Activated naive CD4-positive, alpha-beta T cell treated with anti-CD3 and anti-CD28 coated beads, Interleukin-2, amount 10 ng/mL, durations not matched to agents 7 days and 5 days (primary cell): ENCODE results near the gene ADK.
"Not testable (repeated sequence)": the region's sequence is repeated elsewhere in the genome, so short reads cannot be mapped to it uniquely, and the experiment has no call there.

Experiments used
- CTCF ChIA-PET: fragments of 350-600 bp; sonication (Branson Sonifier 250); formaldehyde crosslinking; loops from one replicate; lab custom pipeline; 2021; ENCODE audit warnings: antibody characterized with exemption; lab: Charles Lee
- DNase-seq: peaks from one replicate; pipeline ENCODE4 v3.0.0-alpha.2; 2020
- H3K27ac Mint-ChIP-seq: one replicate; pipeline ENCODE4 v1.8.0; 2021; ENCODE audit warnings: mild to moderate bottlenecking, moderate library complexity, mixed read lengths
- H3K27me3 Mint-ChIP-seq: one replicate; pipeline ENCODE4 v1.8.0; 2021; ENCODE audit warnings: mild to moderate bottlenecking, mixed read lengths
- H3K36me3 Mint-ChIP-seq: one replicate; pipeline ENCODE4 v1.8.0; 2021; ENCODE audit warnings: mixed read lengths
- H3K4me1 Mint-ChIP-seq: one replicate; pipeline ENCODE4 v1.8.0; 2021; ENCODE audit warnings: mixed read lengths
- H3K4me3 Mint-ChIP-seq: one replicate; pipeline ENCODE4 v1.8.0; 2021; ENCODE audit warnings: mild to moderate bottlenecking, moderate library complexity, mixed read lengths
- H3K9me3 Mint-ChIP-seq: one replicate; pipeline ENCODE4 v1.8.0; 2021; ENCODE audit warnings: mixed read lengths

Gene ADK

GRCh38 chr10:74213019-74213418, 62.0 kb downstream of the ADK start:
- no peak overlapping the region for H3K27ac Mint-ChIP-seq
- peaks cover 3% of the 10 kb centered on the region for H3K4me1 Mint-ChIP-seq
- no peak overlapping the region for H3K4me3 Mint-ChIP-seq
- H3K36me3 Mint-ChIP-seq = peaks cover 10% of the 10 kb centered on the region
- CTCF ChIA-PET = interaction anchor here (0.9 to 2.1 kb wide), 18 partner anchors 10 to 327 kb away, joined by 3 to 11 read pairs (median 3); partner anchors contain the start of genes ADK and AP3M1
- no peak for DNase-seq
- no peaks in the 10 kb centered on the region for H3K27me3 Mint-ChIP-seq
- peaks cover 2% of the 10 kb centered on the region for H3K9me3 Mint-ChIP-seq

GRCh38 chr10:74213571-74214162, 62.6 kb downstream of the ADK start:
- CTCF ChIA-PET = interaction anchor here (0.5 to 2.1 kb wide), 18 partner anchors 10 to 327 kb away, joined by 3 to 11 read pairs (median 3); partner anchors contain the start of genes ADK and AP3M1
- no peak overlapping the region for H3K27ac Mint-ChIP-seq
- H3K4me3 Mint-ChIP-seq = no peak overlapping the region
- no peaks in the 10 kb centered on the region for H3K27me3 Mint-ChIP-seq
- DNase-seq = peak; percentile 65
- H3K36me3 Mint-ChIP-seq = peaks cover 12% of the 10 kb centered on the region
- H3K9me3 Mint-ChIP-seq = peaks cover 3% of the 10 kb centered on the region
- peaks cover 3% of the 10 kb centered on the region for H3K4me1 Mint-ChIP-seq

GRCh38 chr10:74217110-74217509, 66.1 kb downstream of the ADK start:
- H3K4me3 Mint-ChIP-seq, H3K36me3 Mint-ChIP-seq, H3K27me3 Mint-ChIP-seq, H3K27ac Mint-ChIP-seq, H3K4me1 Mint-ChIP-seq, H3K9me3 Mint-ChIP-seq, DNase-seq, CTCF ChIA-PET: not testable (repeated sequence)

GRCh38 chr10:74222467-74222866, 71.4 kb downstream of the ADK start:
- H3K4me3 Mint-ChIP-seq, DNase-seq, H3K27ac Mint-ChIP-seq, H3K9me3 Mint-ChIP-seq, H3K27me3 Mint-ChIP-seq, H3K36me3 Mint-ChIP-seq, CTCF ChIA-PET: not testable (repeated sequence)
- peaks cover 19% of the 10 kb centered on the region for H3K4me1 Mint-ChIP-seq

- Mint-ChIP-seq H3K4me1 (peaks cover 29% of the 10 kb centered on the region), H3K9me3 (peaks cover 1% of the 10 kb centered on the region), H3K27me3 (no peaks in the 10 kb centered on the region), H3K4me3 (no peak overlapping the region), H3K27ac (peak overlapping the region; percentile 42), H3K36me3 (peaks cover 4% of the 10 kb centered on the region)
- CTCF ChIA-PET = interaction anchor here (1.0 to 1.7 kb wide), 3 partner anchors 9 to 12 kb away, joined by 3 to 4 read pairs (median 3); no protein-coding TSS in a partner anchor
- no peak for DNase-seq
Observed at GRCh38 chr10:74223755-74224529, 72.9 kb downstream of the ADK start.

- Mint-ChIP-seq H3K27ac (peak overlapping the region; percentile 96), H3K36me3 (peaks cover 4% of the 10 kb centered on the region), H3K4me3 (peak overlapping the region; percentile 47), H3K27me3 (no peaks in the 10 kb centered on the region), H3K4me1 (peaks cover 33% of the 10 kb centered on the region), H3K9me3 (no peaks in the 10 kb centered on the region)
- DNase-seq = no peak
- CTCF ChIA-PET = interaction anchor here (0.7 to 1.2 kb wide), 3 partner anchors 13 to 15 kb away, joined by 3 to 4 read pairs (median 3); no protein-coding TSS in a partner anchor
Observed at GRCh38 chr10:74227697-74228424, 76.8 kb downstream of the ADK start.

GRCh38 chr10:74231375-74231774, 80.4 kb downstream of the ADK start:
- CTCF ChIA-PET = interaction anchor here (1.2 kb wide), 1 partner anchor 41 kb away, joined by 3 read pairs; no protein-coding TSS in a partner anchor
- peaks cover 2% of the 10 kb centered on the region for H3K36me3 Mint-ChIP-seq
- no peak overlapping the region for H3K4me3 Mint-ChIP-seq
- peaks cover 24% of the 10 kb centered on the region for H3K4me1 Mint-ChIP-seq
- H3K9me3 Mint-ChIP-seq = no peaks in the 10 kb centered on the region
- DNase-seq = no peak
- no peaks in the 10 kb centered on the region for H3K27me3 Mint-ChIP-seq
- H3K27ac Mint-ChIP-seq = no peak overlapping the region

GRCh38 chr10:74233281-74233680, 82.3 kb downstream of the ADK start:
- Mint-ChIP-seq H3K27me3 (no peaks in the 10 kb centered on the region), H3K4me3 (no peak overlapping the region), H3K27ac (peak overlapping the region; percentile 39), H3K36me3 (no peaks in the 10 kb centered on the region), H3K4me1 (peaks cover 11% of the 10 kb centered on the region), H3K9me3 (no peaks in the 10 kb centered on the region)
- DNase-seq = no peak
- CTCF ChIA-PET = no interaction called here

- Mint-ChIP-seq H3K36me3 (no peaks in the 10 kb centered on the region), H3K27ac (no peak overlapping the region), H3K9me3 (no peaks in the 10 kb centered on the region), H3K4me1 (peaks cover 7% of the 10 kb centered on the region), H3K4me3 (no peak overlapping the region), H3K27me3 (no peaks in the 10 kb centered on the region)
- CTCF ChIA-PET = interaction anchor here (0.6 to 2.3 kb wide), 10 partner anchors 10 to 348 kb away, joined by 3 to 13 read pairs (median 3); partner anchors contain the start of gene ADK
- no peak for DNase-seq
Observed at GRCh38 chr10:74234569-74234968, 83.5 kb downstream of the ADK start.

GRCh38 chr10:74238031-74238431, 87.0 kb downstream of the ADK start:
- H3K9me3 Mint-ChIP-seq = no peaks in the 10 kb centered on the region
- CTCF ChIA-PET = no interaction called here
- H3K27me3 Mint-ChIP-seq = no peaks in the 10 kb centered on the region
- DNase-seq = no peak
- no peak overlapping the region for H3K4me3 Mint-ChIP-seq
- H3K27ac Mint-ChIP-seq = no peak overlapping the region
- peaks cover 4% of the 10 kb centered on the region for H3K36me3 Mint-ChIP-seq
- H3K4me1 Mint-ChIP-seq = peaks cover 5% of the 10 kb centered on the region

- H3K9me3 Mint-ChIP-seq = no peaks in the 10 kb centered on the region
- no peak for DNase-seq
- H3K27me3 Mint-ChIP-seq = no peaks in the 10 kb centered on the region
- CTCF ChIA-PET = no interaction called here
- peaks cover 4% of the 10 kb centered on the region for H3K36me3 Mint-ChIP-seq
- H3K27ac Mint-ChIP-seq = no peak overlapping the region
- peaks cover 3% of the 10 kb centered on the region for H3K4me1 Mint-ChIP-seq
- H3K4me3 Mint-ChIP-seq = no peak overlapping the region
Observed at GRCh38 chr10:74238516-74238915, 87.5 kb downstream of the ADK start.

- no peaks in the 10 kb centered on the region for H3K27me3 Mint-ChIP-seq
- H3K36me3 Mint-ChIP-seq = peaks cover 4% of the 10 kb centered on the region
- no peak overlapping the region for H3K27ac Mint-ChIP-seq
- no peaks in the 10 kb centered on the region for H3K4me1 Mint-ChIP-seq
- H3K9me3 Mint-ChIP-seq = no peaks in the 10 kb centered on the region
- no peak for DNase-seq
- H3K4me3 Mint-ChIP-seq = no peak overlapping the region
- CTCF ChIA-PET = interaction anchor here (0.7 to 4.7 kb wide), 7 partner anchors 12 to 993 kb away, joined by 3 to 31 read pairs (median 8); partner anchors contain the start of gene COMTD1
Observed at GRCh38 chr10:74243067-74243466, 92.0 kb downstream of the ADK start.

- Mint-ChIP-seq H3K4me1 (no peaks in the 10 kb centered on the region), H3K4me3 (no peak overlapping the region), H3K36me3 (peaks cover 4% of the 10 kb centered on the region), H3K27ac (no peak overlapping the region), H3K9me3 (no peaks in the 10 kb centered on the region), H3K27me3 (no peaks in the 10 kb centered on the region)
- CTCF ChIA-PET = interaction anchor here (0.6 to 4.7 kb wide), 16 partner anchors 9 to 998 kb away, joined by 3 to 31 read pairs (median 3); partner anchors contain the start of genes ADK, AP3M1, COMTD1 and SAMD8
- DNase-seq = peak; percentile 49
Observed at GRCh38 chr10:74244097-74244685, 93.2 kb downstream of the ADK start.
